SK-N-SH treated with all-trans-retinoic acid at 6 μM for 48 hours (cell line): ENCODE data around the gene GANC.

Experiments used
- ATAC-seq: fragments of 200-7000 bp; cut with Tn5 transposase; 3 replicates; pipeline ENCODE4 v1.9.1; 2020; ENCODE audit warnings: mild to moderate bottlenecking, moderate library complexity
- ARNTL ChIP-seq: fragments of 450-650 bp; formaldehyde crosslinking; IDR thresholded peaks from 2 replicates; pipeline ENCODE4 v1.5.0; 2020; ENCODE audit warnings: low read depth, mild to moderate bottlenecking, moderate library complexity, borderline replicate concordance
- BACH2 ChIP-seq: fragments of 250-450 bp; sonication (Bioruptor Pico); IDR thresholded peaks from 2 replicates; pipeline ENCODE4 v1.9.0; 2021; ENCODE audit warnings: mild to moderate bottlenecking, borderline replicate concordance
- CSDC2 ChIP-seq: fragments of 250-450 bp; sonication (Bioruptor Pico); IDR thresholded peaks from 2 replicates; pipeline ENCODE4 v1.5.0; 2020; ENCODE audit warnings: mild to moderate bottlenecking, moderate library complexity
- ESRRG ChIP-seq: fragments of 250-450 bp; sonication (Bioruptor Pico); IDR thresholded peaks from 2 replicates; pipeline ENCODE4 v1.6.1; 2021; ENCODE audit warnings: mild to moderate bottlenecking
- GLIS3 ChIP-seq: fragments of 250-450 bp; sonication (Bioruptor Pico); IDR thresholded peaks from 2 replicates; pipeline ENCODE4 v1.5.0; 2020; ENCODE audit warnings: mild to moderate bottlenecking, moderate library complexity
- ISL1 ChIP-seq: fragments of 250-450 bp; sonication (Bioruptor Pico); IDR thresholded peaks from 2 replicates; pipeline ENCODE4 v2.1.2; 2022; ENCODE audit warnings: mild to moderate bottlenecking, moderate library complexity
- OSR1 ChIP-seq: fragments of 250-450 bp; sonication (Bioruptor Pico); IDR thresholded peaks from 2 replicates; pipeline ENCODE4 v1.8.0; 2022; ENCODE audit warnings: moderate library complexity, mild to moderate bottlenecking, inconsistent platforms
- PPARA ChIP-seq: fragments of 250-450 bp; sonication (Bioruptor Pico); IDR thresholded peaks from 2 replicates; pipeline ENCODE4 v1.5.0; 2020; ENCODE audit warnings: mild to moderate bottlenecking, borderline replicate concordance
- RARB ChIP-seq: fragments of 250-450 bp; sonication (Bioruptor Pico); IDR thresholded peaks from 2 replicates; pipeline ENCODE4 v1.8.0; 2021; ENCODE audit warnings: mild to moderate bottlenecking, moderate library complexity
- SNAI2 ChIP-seq: fragments of 250-450 bp; sonication (Bioruptor Pico); IDR thresholded peaks from 2 replicates; pipeline ENCODE4 v1.5.0; 2020; ENCODE audit warnings: mild to moderate bottlenecking, moderate library complexity
- TCF4 ChIP-seq: fragments of 250-450 bp; sonication (Bioruptor Pico); IDR thresholded peaks from 2 replicates; pipeline ENCODE4 v1.8.0; 2021; ENCODE audit warnings: mild to moderate bottlenecking, moderate library complexity, borderline replicate concordance
- ZC3H10 ChIP-seq: fragments of 250-450 bp; sonication (Bioruptor Pico); IDR thresholded peaks from 2 replicates; pipeline ENCODE4 v1.5.1; 2021; ENCODE audit warnings: mild to moderate bottlenecking, moderate library complexity
- ZFP3 ChIP-seq: fragments of 250-450 bp; sonication (Bioruptor Pico); IDR thresholded peaks from 2 replicates; pipeline ENCODE4 v1.5.0; 2020; ENCODE audit warnings: mild to moderate bottlenecking, moderate library complexity
- ZFP30 ChIP-seq: fragments of 450-650 bp; formaldehyde crosslinking; IDR thresholded peaks from 2 replicates; pipeline ENCODE4 v1.5.0; 2022; ENCODE audit warnings: mild to moderate bottlenecking, moderate library complexity
- ZNF565 ChIP-seq: fragments of 450-650 bp; formaldehyde crosslinking; conservative IDR thresholded peaks from 2 replicates; pipeline ENCODE4 v1.5.0; 2020; ENCODE audit warnings: low read depth, mild to moderate bottlenecking, moderate library complexity
- ZNF70 ChIP-seq: fragments of 450-650 bp; formaldehyde crosslinking; IDR thresholded peaks from 2 replicates; pipeline ENCODE4 v1.5.0; 2020; ENCODE audit warnings: mild to moderate bottlenecking, moderate library complexity
- ZNF8 ChIP-seq: fragments of 450-650 bp; formaldehyde crosslinking; IDR thresholded peaks from 2 replicates; pipeline ENCODE4 v1.5.0; 2020; ENCODE audit warnings: mild to moderate bottlenecking, moderate library complexity
- TF ChIP-seq, protein P1 (sequence below): fragments of 250-450 bp; sonication (Bioruptor Pico); IDR thresholded peaks from 2 replicates; pipeline ENCODE4 v1.8.0; 2020; ENCODE audit warnings: mild to moderate bottlenecking, moderate library complexity, borderline replicate concordance
- TF ChIP-seq, protein P2 (sequence below): fragments of 250-450 bp; sonication (Bioruptor Pico); IDR thresholded peaks from 2 replicates; pipeline ENCODE4 v1.5.1; 2020; ENCODE audit warnings: low read depth, mild to moderate bottlenecking, moderate library complexity
- TF ChIP-seq, protein P3 (sequence below): fragments of 250-450 bp; sonication (Bioruptor Pico); IDR thresholded peaks from 2 replicates; pipeline ENCODE4 v1.5.1; 2021; ENCODE audit warnings: mild to moderate bottlenecking, moderate library complexity
- TF ChIP-seq, protein P4 (sequence below): fragments of 250-450 bp; sonication (Bioruptor Pico); IDR thresholded peaks from 2 replicates; pipeline ENCODE4 v1.5.0; 2020; ENCODE audit warnings: mild to moderate bottlenecking, moderate library complexity
- TF ChIP-seq, protein P5 (sequence below): fragments of 250-450 bp; sonication (Bioruptor Pico); IDR thresholded peaks from 2 replicates; pipeline ENCODE4 v1.8.0; 2021; ENCODE audit warnings: low read depth, mild to moderate bottlenecking, moderate library complexity, borderline replicate concordance

GANC gene

DNA sequence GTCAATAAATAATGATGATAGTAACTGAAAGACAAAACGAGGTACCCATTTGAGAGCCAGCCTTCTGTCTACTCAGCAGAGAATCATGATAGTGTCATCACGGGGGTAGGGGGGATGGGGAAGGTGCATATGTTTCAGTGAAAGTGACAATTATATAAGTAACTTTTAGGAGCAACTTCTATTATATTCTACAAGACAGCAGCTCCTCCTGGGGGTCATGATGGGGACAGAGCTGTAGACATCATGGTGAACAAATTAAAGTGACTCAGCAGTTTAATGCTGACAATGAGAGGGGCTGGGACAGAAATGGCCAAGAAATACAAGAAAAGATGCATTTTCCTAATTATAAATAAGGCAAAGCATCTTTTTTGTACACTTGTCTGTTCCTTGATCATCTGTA lies 98.1 kb downstream of the GANC start:
- no peak for ATAC-seq
- TF ChIP-seq ARNTL (CRISPR knock-in tag), result no peak
- TF ChIP-seq CSDC2, result no peak
- no peak for TF ChIP-seq ZNF70 (CRISPR knock-in tag)
- TF ChIP-seq ZNF565 (CRISPR knock-in tag), result no peak
- TF ChIP-seq ZNF8, result no peak
- no peak for TF ChIP-seq ZC3H10 (CRISPR knock-in tag)
- TF ChIP-seq ESRRG (CRISPR knock-in tag), result no peak
- no peak for TF ChIP-seq ZFP3 (CRISPR knock-in tag)
- no peak for TF ChIP-seq ZFP30 (CRISPR knock-in tag)
- TF ChIP-seq BACH2, result no peak
- TF ChIP-seq, protein P1, sequence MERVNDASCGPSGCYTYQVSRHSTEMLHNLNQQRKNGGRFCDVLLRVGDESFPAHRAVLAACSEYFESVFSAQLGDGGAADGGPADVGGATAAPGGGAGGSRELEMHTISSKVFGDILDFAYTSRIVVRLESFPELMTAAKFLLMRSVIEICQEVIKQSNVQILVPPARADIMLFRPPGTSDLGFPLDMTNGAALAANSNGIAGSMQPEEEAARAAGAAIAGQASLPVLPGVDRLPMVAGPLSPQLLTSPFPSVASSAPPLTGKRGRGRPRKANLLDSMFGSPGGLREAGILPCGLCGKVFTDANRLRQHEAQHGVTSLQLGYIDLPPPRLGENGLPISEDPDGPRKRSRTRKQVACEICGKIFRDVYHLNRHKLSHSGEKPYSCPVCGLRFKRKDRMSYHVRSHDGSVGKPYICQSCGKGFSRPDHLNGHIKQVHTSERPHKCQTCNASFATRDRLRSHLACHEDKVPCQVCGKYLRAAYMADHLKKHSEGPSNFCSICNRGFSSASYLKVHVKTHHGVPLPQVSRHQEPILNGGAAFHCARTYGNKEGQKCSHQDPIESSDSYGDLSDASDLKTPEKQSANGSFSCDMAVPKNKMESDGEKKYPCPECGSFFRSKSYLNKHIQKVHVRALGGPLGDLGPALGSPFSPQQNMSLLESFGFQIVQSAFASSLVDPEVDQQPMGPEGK, result no peak
- TF ChIP-seq, protein P2, sequence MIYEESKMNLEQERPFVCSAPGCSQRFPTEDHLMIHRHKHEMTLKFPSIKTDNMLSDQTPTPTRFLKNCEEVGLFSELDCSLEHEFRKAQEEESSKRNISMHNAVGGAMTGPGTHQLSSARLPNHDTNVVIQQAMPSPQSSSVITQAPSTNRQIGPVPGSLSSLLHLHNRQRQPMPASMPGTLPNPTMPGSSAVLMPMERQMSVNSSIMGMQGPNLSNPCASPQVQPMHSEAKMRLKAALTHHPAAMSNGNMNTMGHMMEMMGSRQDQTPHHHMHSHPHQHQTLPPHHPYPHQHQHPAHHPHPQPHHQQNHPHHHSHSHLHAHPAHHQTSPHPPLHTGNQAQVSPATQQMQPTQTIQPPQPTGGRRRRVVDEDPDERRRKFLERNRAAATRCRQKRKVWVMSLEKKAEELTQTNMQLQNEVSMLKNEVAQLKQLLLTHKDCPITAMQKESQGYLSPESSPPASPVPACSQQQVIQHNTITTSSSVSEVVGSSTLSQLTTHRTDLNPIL (CRISPR knock-in tag), result no peak
- TF ChIP-seq TCF4, result no peak
- TF ChIP-seq ISL1 (CRISPR knock-in tag), result no peak
- TF ChIP-seq GLIS3 (CRISPR knock-in tag), result no peak
- no peak for TF ChIP-seq OSR1 (CRISPR knock-in tag)
- TF ChIP-seq, protein P3, sequence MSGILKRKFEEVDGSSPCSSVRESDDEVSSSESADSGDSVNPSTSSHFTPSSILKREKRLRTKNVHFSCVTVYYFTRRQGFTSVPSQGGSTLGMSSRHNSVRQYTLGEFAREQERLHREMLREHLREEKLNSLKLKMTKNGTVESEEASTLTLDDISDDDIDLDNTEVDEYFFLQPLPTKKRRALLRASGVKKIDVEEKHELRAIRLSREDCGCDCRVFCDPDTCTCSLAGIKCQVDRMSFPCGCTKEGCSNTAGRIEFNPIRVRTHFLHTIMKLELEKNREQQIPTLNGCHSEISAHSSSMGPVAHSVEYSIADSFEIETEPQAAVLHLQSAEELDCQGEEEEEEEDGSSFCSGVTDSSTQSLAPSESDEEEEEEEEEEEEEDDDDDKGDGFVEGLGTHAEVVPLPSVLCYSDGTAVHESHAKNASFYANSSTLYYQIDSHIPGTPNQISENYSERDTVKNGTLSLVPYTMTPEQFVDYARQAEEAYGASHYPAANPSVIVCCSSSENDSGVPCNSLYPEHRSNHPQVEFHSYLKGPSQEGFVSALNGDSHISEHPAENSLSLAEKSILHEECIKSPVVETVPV (CRISPR knock-in tag), result no peak

DNA sequence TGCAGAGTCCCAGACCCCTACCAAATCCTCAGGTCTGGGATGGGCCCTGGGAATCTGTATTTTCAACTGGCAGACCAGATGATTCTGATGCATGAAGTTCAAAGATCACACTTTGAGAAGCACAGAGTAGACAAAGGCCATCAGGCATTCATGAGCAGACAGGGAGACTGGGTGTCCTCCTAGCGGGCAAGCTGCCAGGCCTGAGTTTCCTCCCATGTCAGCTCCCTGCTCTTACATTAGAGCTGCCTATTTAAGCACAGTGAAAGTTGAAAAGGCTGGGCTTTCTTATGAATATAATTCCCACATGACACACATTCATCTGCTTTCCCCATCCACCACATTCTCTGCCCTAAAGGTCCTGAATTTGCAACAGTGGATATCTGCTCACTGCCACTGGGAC lies 100.3 kb downstream of the GANC start:
- no peak for ATAC-seq
- TF ChIP-seq ZFP3 (CRISPR knock-in tag) (no peak), ZNF70 (CRISPR knock-in tag) (no peak), RARB (CRISPR knock-in tag) (no peak), ZC3H10 (CRISPR knock-in tag) (no peak), ZNF565 (CRISPR knock-in tag) (no peak), SNAI2 (CRISPR knock-in tag) (no peak), ZNF8 (no peak), PPARA (CRISPR knock-in tag) (no peak), TCF4 (no peak), GLIS3 (CRISPR knock-in tag) (no peak), BACH2 (no peak)
- TF ChIP-seq, protein P2 (CRISPR knock-in tag), result no peak
- TF ChIP-seq, protein P4, sequence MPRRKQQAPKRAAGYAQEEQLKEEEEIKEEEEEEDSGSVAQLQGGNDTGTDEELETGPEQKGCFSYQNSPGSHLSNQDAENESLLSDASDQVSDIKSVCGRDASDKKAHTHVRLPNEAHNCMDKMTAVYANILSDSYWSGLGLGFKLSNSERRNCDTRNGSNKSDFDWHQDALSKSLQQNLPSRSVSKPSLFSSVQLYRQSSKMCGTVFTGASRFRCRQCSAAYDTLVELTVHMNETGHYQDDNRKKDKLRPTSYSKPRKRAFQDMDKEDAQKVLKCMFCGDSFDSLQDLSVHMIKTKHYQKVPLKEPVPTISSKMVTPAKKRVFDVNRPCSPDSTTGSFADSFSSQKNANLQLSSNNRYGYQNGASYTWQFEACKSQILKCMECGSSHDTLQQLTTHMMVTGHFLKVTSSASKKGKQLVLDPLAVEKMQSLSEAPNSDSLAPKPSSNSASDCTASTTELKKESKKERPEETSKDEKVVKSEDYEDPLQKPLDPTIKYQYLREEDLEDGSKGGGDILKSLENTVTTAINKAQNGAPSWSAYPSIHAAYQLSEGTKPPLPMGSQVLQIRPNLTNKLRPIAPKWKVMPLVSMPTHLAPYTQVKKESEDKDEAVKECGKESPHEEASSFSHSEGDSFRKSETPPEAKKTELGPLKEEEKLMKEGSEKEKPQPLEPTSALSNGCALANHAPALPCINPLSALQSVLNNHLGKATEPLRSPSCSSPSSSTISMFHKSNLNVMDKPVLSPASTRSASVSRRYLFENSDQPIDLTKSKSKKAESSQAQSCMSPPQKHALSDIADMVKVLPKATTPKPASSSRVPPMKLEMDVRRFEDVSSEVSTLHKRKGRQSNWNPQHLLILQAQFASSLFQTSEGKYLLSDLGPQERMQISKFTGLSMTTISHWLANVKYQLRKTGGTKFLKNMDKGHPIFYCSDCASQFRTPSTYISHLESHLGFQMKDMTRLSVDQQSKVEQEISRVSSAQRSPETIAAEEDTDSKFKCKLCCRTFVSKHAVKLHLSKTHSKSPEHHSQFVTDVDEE, result no peak
- TF ChIP-seq, protein P1, result no peak
- TF ChIP-seq, protein P5, sequence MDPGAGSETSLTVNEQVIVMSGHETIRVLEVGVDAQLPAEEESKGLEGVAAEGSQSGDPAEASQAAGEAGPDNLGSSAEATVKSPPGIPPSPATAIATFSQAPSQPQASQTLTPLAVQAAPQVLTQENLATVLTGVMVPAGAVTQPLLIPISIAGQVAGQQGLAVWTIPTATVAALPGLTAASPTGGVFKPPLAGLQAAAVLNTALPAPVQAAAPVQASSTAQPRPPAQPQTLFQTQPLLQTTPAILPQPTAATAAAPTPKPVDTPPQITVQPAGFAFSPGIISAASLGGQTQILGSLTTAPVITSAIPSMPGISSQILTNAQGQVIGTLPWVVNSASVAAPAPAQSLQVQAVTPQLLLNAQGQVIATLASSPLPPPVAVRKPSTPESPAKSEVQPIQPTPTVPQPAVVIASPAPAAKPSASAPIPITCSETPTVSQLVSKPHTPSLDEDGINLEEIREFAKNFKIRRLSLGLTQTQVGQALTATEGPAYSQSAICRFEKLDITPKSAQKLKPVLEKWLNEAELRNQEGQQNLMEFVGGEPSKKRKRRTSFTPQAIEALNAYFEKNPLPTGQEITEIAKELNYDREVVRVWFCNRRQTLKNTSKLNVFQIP (CRISPR knock-in tag), result no peak
- TF ChIP-seq, all 23 proteins: peak for 0
